ENCODE results near the gene HECW1. TPM values are rescaled to one million over a fixed set of nuclear protein-coding genes. Genes with fewer than 3 reads are reported as not detected.

Gene HECW1
- total and polyA plus RNA-seq, 5 donors from 2014 or later = 0.11 to 0.68 (median 0.34) TPM; not detected in 1

GRCh38 chr7:43491123-43491522 is 378.7 kb downstream of the HECW1 start:
- no peaks in the 10 kb centered on the region for H3K4me1 ChIP-seq (ENCODE audit: control insufficient read depth, insufficient read depth, low read length, poor library complexity, severe bottlenecking)
- no peaks in the 10 kb centered on the region for H3K36me3 ChIP-seq (ENCODE audit: control insufficient read depth, insufficient read depth, low read length)
- no peaks in the 10 kb centered on the region for H3K9me3 ChIP-seq (ENCODE audit: control insufficient read depth in 2 of 2, low read length in 2 of 2)
- DNase-seq (no peak), ATAC-seq (ENCODE audit: low read depth in 2 of 2) (no peak)
- Mint-ChIP-seq H3K27me3 (no peaks in the 10 kb centered on the region), H3K4me1 (peaks cover 0 to 4% (median 0%) of the 10 kb centered on the region in 4 donors), H3K4me3 (no peak overlapping the region), H3K36me3 (no peaks in the 10 kb centered on the region), H3K9me3 (no peaks in the 10 kb centered on the region), H3K27ac (peak overlapping the region in 1 of 3 donors; percentile 54)
- H3K4me3 ChIP-seq (ENCODE audit: low read depth, low read length) = no peak overlapping the region
- H3K27ac ChIP-seq (ENCODE audit: insufficient read depth, low read length, poor library complexity, severe bottlenecking) = no peak overlapping the region
- no peaks in the 10 kb centered on the region for H3K27me3 ChIP-seq (ENCODE audit: control insufficient read depth, insufficient read depth, low read length)

- DNase-seq (no peak), ATAC-seq (ENCODE audit: low read depth in 2 of 2) (no peak)
- no peak overlapping the region for H3K4me3 ChIP-seq (ENCODE audit: low read depth, low read length)
- no peaks in the 10 kb centered on the region for H3K4me1 ChIP-seq (ENCODE audit: control insufficient read depth, insufficient read depth, low read length, poor library complexity, severe bottlenecking)
- no peaks in the 10 kb centered on the region for H3K36me3 Mint-ChIP-seq
- no peaks in the 10 kb centered on the region for H3K27me3 ChIP-seq (ENCODE audit: control insufficient read depth, insufficient read depth, low read length)
- peaks cover 0 to under 1% (median 0%) of the 10 kb centered on the region in 7 donors for H3K9me3 Mint-ChIP-seq
- no peak overlapping the region for H3K27ac ChIP-seq (ENCODE audit: insufficient read depth, low read length, poor library complexity, severe bottlenecking)
- no peak overlapping the region for H3K27ac Mint-ChIP-seq
- no peaks in the 10 kb centered on the region for H3K27me3 Mint-ChIP-seq
- peaks cover 0 to 4% (median under 1%) of the 10 kb centered on the region in 4 donors for H3K4me1 Mint-ChIP-seq
- H3K4me3 Mint-ChIP-seq = no peak overlapping the region
- H3K9me3 ChIP-seq (ENCODE audit: control insufficient read depth in 2 of 2, low read length in 2 of 2) = no peaks in the 10 kb centered on the region
- no peaks in the 10 kb centered on the region for H3K36me3 ChIP-seq (ENCODE audit: control insufficient read depth, insufficient read depth, low read length)
These were observed 379.5 kb downstream of the HECW1 start for GRCh38 chr7:43491984-43492383.

DNA sequence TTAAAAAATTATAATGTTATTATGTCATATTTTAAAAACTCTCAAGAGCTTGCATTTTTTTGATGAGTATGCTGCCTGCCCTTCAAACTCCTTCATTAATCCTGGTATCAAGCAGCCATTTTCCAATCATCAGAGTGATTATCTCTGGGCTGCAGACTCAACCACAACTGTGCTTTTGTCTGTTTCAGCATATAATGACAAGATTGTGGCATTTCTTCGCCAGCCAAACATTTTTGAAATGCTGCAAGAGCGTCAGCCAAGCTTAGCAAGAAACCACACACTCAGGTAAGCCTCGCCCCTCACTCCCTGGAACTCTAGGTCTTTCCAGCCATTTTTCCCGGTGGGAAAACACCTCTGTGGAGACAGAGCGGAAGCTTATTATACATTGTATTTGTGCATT is 380.4 kb downstream of the HECW1 start:
- ATAC-seq (ENCODE audit: low read depth in 2 of 2) (no peak), DNase-seq (no peak)
- Mint-ChIP-seq H3K27ac (no peak overlapping the region), H3K4me1 (peaks cover 0 to 4% (median 1%) of the 10 kb centered on the region in 4 donors), H3K27me3 (no peaks in the 10 kb centered on the region), H3K9me3 (peaks cover 0 to 2% (median 0%) of the 10 kb centered on the region in 7 donors), H3K4me3 (no peak overlapping the region), H3K36me3 (no peaks in the 10 kb centered on the region)
- Histone ChIP-seq H3K27me3 (ENCODE audit: control insufficient read depth, insufficient read depth, low read length) (no peaks in the 10 kb centered on the region), H3K27ac (ENCODE audit: insufficient read depth, low read length, poor library complexity, severe bottlenecking) (no peak overlapping the region), H3K36me3 (ENCODE audit: control insufficient read depth, insufficient read depth, low read length) (no peaks in the 10 kb centered on the region), H3K9me3 (ENCODE audit: control insufficient read depth in 2 of 2, low read length in 2 of 2) (no peaks in the 10 kb centered on the region), H3K4me3 (ENCODE audit: low read depth, low read length) (no peak overlapping the region), H3K4me1 (ENCODE audit: control insufficient read depth, insufficient read depth, low read length, poor library complexity, severe bottlenecking) (no peaks in the 10 kb centered on the region)

DNA sequence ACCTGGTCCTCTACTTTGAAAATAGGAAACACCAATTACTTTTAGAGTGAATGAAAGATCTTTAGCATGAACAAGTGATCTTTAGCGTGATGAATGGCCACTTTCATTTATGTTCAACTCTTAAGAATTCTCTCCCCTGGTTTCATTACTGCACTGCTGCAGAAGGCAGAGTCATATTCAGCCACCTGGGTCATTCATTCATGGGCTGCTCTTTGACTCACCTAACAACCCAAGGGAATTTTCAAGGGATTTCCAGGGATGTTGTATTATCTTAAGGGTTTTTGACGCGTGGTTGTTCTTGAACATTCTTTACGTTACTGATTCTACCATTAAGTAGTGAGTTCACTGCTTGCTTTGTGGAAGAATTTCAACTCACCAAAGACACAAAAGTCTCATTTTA is 383.1 kb downstream of the HECW1 start:
- Histone ChIP-seq H3K9me3 (ENCODE audit: control insufficient read depth in 2 of 2, low read length in 2 of 2) (no peaks in the 10 kb centered on the region), H3K4me1 (ENCODE audit: control insufficient read depth, insufficient read depth, low read length, poor library complexity, severe bottlenecking) (no peaks in the 10 kb centered on the region), H3K36me3 (ENCODE audit: control insufficient read depth, insufficient read depth, low read length) (no peaks in the 10 kb centered on the region), H3K27ac (ENCODE audit: insufficient read depth, low read length, poor library complexity, severe bottlenecking) (no peak overlapping the region), H3K27me3 (ENCODE audit: control insufficient read depth, insufficient read depth, low read length) (peaks cover 3% of the 10 kb centered on the region), H3K4me3 (ENCODE audit: low read depth, low read length) (no peak overlapping the region)
- Mint-ChIP-seq H3K36me3 (no peaks in the 10 kb centered on the region), H3K9me3 (peaks cover 0 to 3% (median 0%) of the 10 kb centered on the region in 7 donors), H3K27me3 (peaks cover 6% of the 10 kb centered on the region), H3K27ac (no peak overlapping the region), H3K4me1 (peaks cover 0 to 2% (median 0%) of the 10 kb centered on the region in 4 donors), H3K4me3 (no peak overlapping the region)
- DNase-seq (no peak), ATAC-seq (ENCODE audit: low read depth in 2 of 2) (no peak)

- peaks cover 0 to 3% (median 0%) of the 10 kb centered on the region in 7 donors for H3K9me3 Mint-ChIP-seq
These were observed 384.1 kb downstream of the HECW1 start for GRCh38 chr7:43496596-43496995.

DNA sequence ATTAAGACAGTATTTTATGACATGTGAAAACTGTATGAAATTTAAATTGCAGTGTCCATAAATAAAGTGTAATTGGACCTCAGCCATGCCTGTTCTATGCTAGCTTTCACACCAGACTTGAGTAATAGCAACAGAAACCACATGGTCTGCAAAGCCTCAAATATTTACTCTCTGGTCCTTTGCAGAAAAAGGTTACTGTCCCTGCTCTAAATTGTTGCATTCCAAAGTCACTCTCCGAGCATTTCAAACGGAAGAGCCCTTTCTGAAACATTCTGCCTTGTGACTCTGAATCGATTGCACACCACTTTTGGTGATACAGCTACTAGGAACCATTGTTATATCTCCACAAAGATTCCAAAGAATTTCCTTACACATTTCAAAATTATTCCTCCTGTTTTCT is 389.4 kb downstream of the HECW1 start:
- Mint-ChIP-seq H3K27ac (no peak overlapping the region), H3K27me3 (peaks cover 7% of the 10 kb centered on the region), H3K4me1 (peaks cover 0 to 2% (median 0%) of the 10 kb centered on the region in 4 donors), H3K36me3 (no peaks in the 10 kb centered on the region), H3K9me3 (peaks cover 0 to 3% (median 0%) of the 10 kb centered on the region in 7 donors), H3K4me3 (no peak overlapping the region)
- Histone ChIP-seq H3K27me3 (ENCODE audit: control insufficient read depth, insufficient read depth, low read length) (peaks cover 9% of the 10 kb centered on the region), H3K9me3 (ENCODE audit: control insufficient read depth in 2 of 2, low read length in 2 of 2) (no peaks in the 10 kb centered on the region), H3K27ac (ENCODE audit: insufficient read depth, low read length, poor library complexity, severe bottlenecking) (no peak overlapping the region), H3K4me3 (ENCODE audit: low read depth, low read length) (no peak overlapping the region), H3K4me1 (ENCODE audit: control insufficient read depth, insufficient read depth, low read length, poor library complexity, severe bottlenecking) (no peaks in the 10 kb centered on the region), H3K36me3 (ENCODE audit: control insufficient read depth, insufficient read depth, low read length) (no peaks in the 10 kb centered on the region)
- ATAC-seq (ENCODE audit: low read depth in 2 of 2) (no peak), DNase-seq (no peak)

More at GRCh38 chr7:43496596-43496995, 384.1 kb downstream of the HECW1 start:
- Mint-ChIP-seq H3K4me3 (no peak overlapping the region), H3K27me3 (peaks cover 7% of the 10 kb centered on the region), H3K36me3 (no peaks in the 10 kb centered on the region), H3K27ac (no peak overlapping the region), H3K4me1 (peaks cover 0 to 2% (median 0%) of the 10 kb centered on the region in 4 donors)
- peaks cover 5% of the 10 kb centered on the region for H3K27me3 ChIP-seq (ENCODE audit: control insufficient read depth, insufficient read depth, low read length)
- H3K27ac ChIP-seq (ENCODE audit: insufficient read depth, low read length, poor library complexity, severe bottlenecking) = no peak overlapping the region
- H3K4me3 ChIP-seq (ENCODE audit: low read depth, low read length) = no peak overlapping the region
- H3K9me3 ChIP-seq (ENCODE audit: control insufficient read depth in 2 of 2, low read length in 2 of 2) = no peaks in the 10 kb centered on the region
- no peaks in the 10 kb centered on the region for H3K4me1 ChIP-seq (ENCODE audit: control insufficient read depth, insufficient read depth, low read length, poor library complexity, severe bottlenecking)
- ATAC-seq (ENCODE audit: low read depth in 2 of 2) = no peak
- DNase-seq = no peak
- no peaks in the 10 kb centered on the region for H3K36me3 ChIP-seq (ENCODE audit: control insufficient read depth, insufficient read depth, low read length)

GRCh38 chr7:43502941-43503340 is 390.5 kb downstream of the HECW1 start:
- Histone ChIP-seq H3K27me3 (ENCODE audit: control insufficient read depth, insufficient read depth, low read length) (peaks cover 9% of the 10 kb centered on the region), H3K4me3 (ENCODE audit: low read depth, low read length) (no peak overlapping the region), H3K4me1 (ENCODE audit: control insufficient read depth, insufficient read depth, low read length, poor library complexity, severe bottlenecking) (no peaks in the 10 kb centered on the region), H3K27ac (ENCODE audit: insufficient read depth, low read length, poor library complexity, severe bottlenecking) (no peak overlapping the region), H3K36me3 (ENCODE audit: control insufficient read depth, insufficient read depth, low read length) (no peaks in the 10 kb centered on the region), H3K9me3 (ENCODE audit: control insufficient read depth in 2 of 2, low read length in 2 of 2) (no peaks in the 10 kb centered on the region)
- Mint-ChIP-seq H3K9me3 (peaks cover 0 to 3% (median 0%) of the 10 kb centered on the region in 7 donors), H3K4me1 (no peaks in the 10 kb centered on the region), H3K27me3 (peaks cover 7% of the 10 kb centered on the region), H3K27ac (no peak overlapping the region), H3K36me3 (no peaks in the 10 kb centered on the region), H3K4me3 (no peak overlapping the region)
- ATAC-seq (ENCODE audit: low read depth in 2 of 2) (no peak), DNase-seq (no peak)

DNA sequence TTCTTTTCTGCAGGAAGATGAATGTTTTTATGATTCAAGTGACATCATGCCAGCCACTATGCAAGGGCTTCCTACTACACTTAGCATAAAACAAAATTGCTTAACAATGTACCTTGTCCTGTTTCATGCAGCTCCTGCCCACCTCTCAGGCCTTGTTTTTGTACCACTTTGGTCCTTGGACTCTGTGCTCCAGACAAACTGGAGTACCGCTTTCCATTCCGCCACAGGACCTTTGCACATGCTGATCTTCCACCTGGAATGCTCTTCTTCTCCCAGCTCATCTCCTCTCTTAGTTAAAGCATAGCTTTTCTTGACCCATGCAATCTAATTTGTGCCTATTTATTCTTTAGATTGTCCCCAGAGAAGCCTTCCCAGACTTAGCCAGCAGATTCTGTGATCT is 393.0 kb downstream of the HECW1 start:
- Mint-ChIP-seq H3K9me3 (no peaks in the 10 kb centered on the region), H3K4me1 (no peaks in the 10 kb centered on the region), H3K4me3 (no peak overlapping the region), H3K27ac (no peak overlapping the region), H3K27me3 (peaks cover 3% of the 10 kb centered on the region), H3K36me3 (no peaks in the 10 kb centered on the region)
- Histone ChIP-seq H3K4me1 (ENCODE audit: control insufficient read depth, insufficient read depth, low read length, poor library complexity, severe bottlenecking) (no peaks in the 10 kb centered on the region), H3K27me3 (ENCODE audit: control insufficient read depth, insufficient read depth, low read length) (peaks cover 7% of the 10 kb centered on the region), H3K27ac (ENCODE audit: insufficient read depth, low read length, poor library complexity, severe bottlenecking) (no peak overlapping the region), H3K9me3 (ENCODE audit: control insufficient read depth in 2 of 2, low read length in 2 of 2) (no peaks in the 10 kb centered on the region), H3K4me3 (ENCODE audit: low read depth, low read length) (no peak overlapping the region), H3K36me3 (ENCODE audit: control insufficient read depth, insufficient read depth, low read length) (no peaks in the 10 kb centered on the region)
- DNase-seq (no peak), ATAC-seq (ENCODE audit: low read depth in 2 of 2) (no peak)
